Measurements from ENCODE around the gene STIM1.
A peak's percentile ranks its signal among the peaks of the same experiment; 100 is the strongest.

The STIM1 gene

GRCh38 chr11:3837793-3838192 lies 17.7 kb upstream of the STIM1 start:
- ChIA-PET CTCF (interaction anchor here (1.0 to 27.1 kb wide), 5 partner anchors 10 to 221 kb away, joined by 3 to 1868 read pairs (median 7); partner anchors contain the start of genes PGAP2, RHOG and STIM1), POLR2A (no interaction called here)
- DNase-seq (ENCODE audit: low read depth, low spot score) = no peak
- H3K4me3 ChIP-seq (ENCODE audit: low read depth, low read length) = no peak overlapping the region
- no peak for TF ChIP-seq CTCF (IDR thresholded peaks at IDR 0.05; ENCODE audit: insufficient read depth, low read length, missing control alignments)

GRCh38 chr11:3838504-3838903 lies 17.0 kb upstream of the STIM1 start:
- no peak overlapping the region for H3K4me3 ChIP-seq (ENCODE audit: low read depth, low read length)
- DNase-seq (ENCODE audit: low read depth, low spot score) = no peak
- POLR2A ChIA-PET = interaction anchor here (0.8 kb wide), 1 partner anchor 8 kb away, joined by 3 read pairs; no protein-coding TSS in a partner anchor
- CTCF ChIA-PET = interaction anchor here (1.0 to 27.1 kb wide), 7 partner anchors 9 to 220 kb away, joined by 3 to 1868 read pairs (median 6); partner anchors contain the start of genes PGAP2, RHOG and STIM1
- TF ChIP-seq CTCF (IDR thresholded peaks at IDR 0.05; ENCODE audit: insufficient read depth, low read length, missing control alignments) = no peak

GRCh38 chr11:3840004-3840869 lies 15.2 kb upstream of the STIM1 start:
- TF ChIP-seq CTCF (IDR thresholded peaks at IDR 0.05; ENCODE audit: insufficient read depth, low read length, missing control alignments) = no peak
- peak overlapping the region; percentile 73 for H3K4me3 ChIP-seq (ENCODE audit: low read depth, low read length)
- ChIA-PET POLR2A (interaction anchor here (0.7 to 1.9 kb wide), 3 partner anchors 15 to 21 kb away, joined by 3 to 10 read pairs (median 5); partner anchors contain the start of gene STIM1), CTCF (interaction anchor here (1.6 to 27.1 kb wide), 7 partner anchors 2 to 219 kb away, joined by 3 to 1868 read pairs (median 21); partner anchors contain the start of genes PGAP2, RHOG and STIM1)
- no peak for DNase-seq (ENCODE audit: low read depth, low spot score)

GRCh38 chr11:3840870-3841425 lies 14.5 kb upstream of the STIM1 start, which contains the start of gene RHOG:
TSS of gene RHOG (minus strand) at chr11:3840959. CDS start at chr11:3828138, 12,821 bp downstream.
- CTCF ChIA-PET = interaction anchor here (0.9 to 27.1 kb wide), 26 partner anchors 3 to 387 kb away, joined by 3 to 1868 read pairs (median 4); partner anchors contain the start of genes PGAP2, RHOG and STIM1
- TF ChIP-seq CTCF (IDR thresholded peaks at IDR 0.05; ENCODE audit: insufficient read depth, low read length, missing control alignments) = no peak
- POLR2A ChIA-PET = interaction anchor here (0.7 to 1.9 kb wide), 3 partner anchors 14 to 22 kb away, joined by 3 to 10 read pairs (median 5); partner anchors contain the start of gene STIM1
- H3K4me3 ChIP-seq (ENCODE audit: low read depth, low read length) = peak within 1 kb of the TSS; percentile 73
- DNase-seq (ENCODE audit: low read depth, low spot score) = no peak

- H3K4me3 ChIP-seq (ENCODE audit: low read depth, low read length) = peak overlapping the region; percentile 73
- no peak for DNase-seq (ENCODE audit: low read depth, low spot score)
- ChIA-PET POLR2A (interaction anchor here (1.5 to 1.9 kb wide), 2 partner anchors 13 to 18 kb away, joined by 5 to 10 read pairs; partner anchors contain the start of gene STIM1), CTCF (interaction anchor here (0.7 to 27.1 kb wide), 36 partner anchors 3 to 388 kb away, joined by 3 to 1868 read pairs (median 4); partner anchors contain the start of genes PGAP2, RHOG and STIM1)
- TF ChIP-seq CTCF (IDR thresholded peaks at IDR 0.05; ENCODE audit: insufficient read depth, low read length, missing control alignments) = peak; percentile 91
Measured at GRCh38 chr11:3841426-3842350, 13.8 kb upstream of the STIM1 start.
